Measurements from ENCODE around the gene CDKAL1. TPM values are rescaled to one million over a fixed set of nuclear protein-coding genes. Genes with fewer than 3 reads are reported as not detected.
A peak's percentile ranks its signal among the peaks of the same experiment; 100 is the strongest.
"Not testable (repeated sequence)": the region's sequence is repeated elsewhere in the genome, so short reads cannot be mapped to it uniquely, and the experiment has no call there.

The CDKAL1 gene
- total RNA-seq, 2 donors from 2014 or later: 12.1 to 19.0 TPM

- H3K36me3 ChIP-seq: no peaks in the 10 kb centered on the region
- no peak overlapping the region for H3K27ac ChIP-seq
- 95% methylated on average over 2 of the region's 2 CpGs for WGBS
- H3K9me3 ChIP-seq: no peaks in the 10 kb centered on the region
- intact Hi-C loops (cut with DNase I): no loop called here
- DNase-seq (ENCODE audit: low spot score): no peak
- TF ChIP-seq CTCF (IDR thresholded peaks at IDR 0.05) (no peak), POLR2AphosphoS5 (IDR thresholded peaks at IDR 0.05) (no peak), POLR2A (IDR thresholded peaks at IDR 0.05) (no peak)
- H3K4me3 ChIP-seq: no peak overlapping the region
- no peaks in the 10 kb centered on the region for H3K4me1 ChIP-seq (replicated peaks)
- no peaks in the 10 kb centered on the region for H3K27me3 ChIP-seq (replicated peaks; ENCODE audit: insufficient read depth)
These were observed 5.1 kb downstream of the CDKAL1 start for GRCh38 chr6:20539387-20539786.

- Histone ChIP-seq H3K4me3 (no peak overlapping the region), H3K27ac (no peak overlapping the region), H3K4me1 (replicated peaks) (no peaks in the 10 kb centered on the region), H3K9me3 (no peaks in the 10 kb centered on the region), H3K27me3 (replicated peaks; ENCODE audit: insufficient read depth) (no peaks in the 10 kb centered on the region), H3K36me3 (no peaks in the 10 kb centered on the region)
- no peak for DNase-seq (ENCODE audit: low spot score)
- TF ChIP-seq POLR2A (IDR thresholded peaks at IDR 0.05) (no peak), POLR2AphosphoS5 (IDR thresholded peaks at IDR 0.05) (no peak), CTCF (IDR thresholded peaks at IDR 0.05) (no peak)
- intact Hi-C loops (cut with DNase I): no loop called here
- WGBS: 76% methylated on average over 5 of the region's 5 CpGs
These were observed 6.4 kb downstream of the CDKAL1 start for GRCh38 chr6:20540683-20541082.

- DNase-seq (ENCODE audit: low spot score): no peak
- Histone ChIP-seq H3K27me3 (replicated peaks; ENCODE audit: insufficient read depth) (no peaks in the 10 kb centered on the region), H3K36me3 (no peaks in the 10 kb centered on the region), H3K27ac (no peak overlapping the region), H3K9me3 (no peaks in the 10 kb centered on the region), H3K4me3 (no peak overlapping the region), H3K4me1 (replicated peaks) (no peaks in the 10 kb centered on the region)
- intact Hi-C loops (cut with DNase I): no loop called here
- WGBS: 96% methylated on average over 6 of the region's 6 CpGs
- TF ChIP-seq POLR2A (IDR thresholded peaks at IDR 0.05) (no peak), CTCF (IDR thresholded peaks at IDR 0.05) (no peak), POLR2AphosphoS5 (IDR thresholded peaks at IDR 0.05) (no peak)
These were observed 7.1 kb downstream of the CDKAL1 start for GRCh38 chr6:20541382-20541781.

GRCh38 chr6:20542927-20543602, 8.8 kb downstream of the CDKAL1 start:
- Histone ChIP-seq H3K9me3 (no peaks in the 10 kb centered on the region), H3K27ac (no peak overlapping the region), H3K4me1 (replicated peaks) (no peaks in the 10 kb centered on the region), H3K4me3 (no peak overlapping the region), H3K36me3 (no peaks in the 10 kb centered on the region), H3K27me3 (replicated peaks; ENCODE audit: insufficient read depth) (no peaks in the 10 kb centered on the region)
- 55% methylated on average over 2 of the region's 2 CpGs for WGBS
- intact Hi-C loops (cut with DNase I): no loop called here
- DNase-seq (ENCODE audit: low spot score): no peak
- TF ChIP-seq POLR2AphosphoS5 (IDR thresholded peaks at IDR 0.05) (peak; percentile 20), POLR2A (IDR thresholded peaks at IDR 0.05) (no peak)

- intact Hi-C loops (cut with DNase I): no loop called here
- no peaks in the 10 kb centered on the region for H3K9me3 ChIP-seq
These were observed 14.0 kb downstream of the CDKAL1 start for GRCh38 chr6:20548264-20548663.

GRCh38 chr6:20549398-20549797, 15.1 kb downstream of the CDKAL1 start:
- H3K36me3 ChIP-seq; H3K4me3 ChIP-seq; intact Hi-C loops (cut with DNase I); H3K9me3 ChIP-seq; H3K27ac ChIP-seq; H3K27me3 ChIP-seq (replicated peaks; ENCODE audit: insufficient read depth); DNase-seq (ENCODE audit: low spot score); H3K4me1 ChIP-seq (replicated peaks): not testable (repeated sequence)
- 97% methylated on average over 3 of the region's 3 CpGs for WGBS

More at GRCh38 chr6:20548264-20548663, 14.0 kb downstream of the CDKAL1 start:
- WGBS: 100% methylated on average over 1 of the region's 1 CpG
- no peak for DNase-seq (ENCODE audit: low spot score)
- Histone ChIP-seq H3K36me3 (no peaks in the 10 kb centered on the region), H3K27ac (no peak overlapping the region), H3K27me3 (replicated peaks; ENCODE audit: insufficient read depth) (no peaks in the 10 kb centered on the region), H3K4me1 (replicated peaks) (no peaks in the 10 kb centered on the region), H3K4me3 (no peak overlapping the region)
- TF ChIP-seq POLR2A (IDR thresholded peaks at IDR 0.05): no peak
- no peak for TF ChIP-seq CTCF (IDR thresholded peaks at IDR 0.05)
- TF ChIP-seq POLR2AphosphoS5 (IDR thresholded peaks at IDR 0.05): no peak

All from prostate gland (tissue), 2 donors.